HG03196 (cell line): ENCODE measurements around the gene EFNA1.

Experiments used
- ATAC-seq: cut with Tn5 transposase; IDR thresholded peaks from one replicate; pipeline ENCODE4 v1.9.1; 2021; ENCODE audit not compliant: unreplicated experiment

The EFNA1 gene

GRCh38 chr1:155127105-155127966, at the start of gene EFNA1:
Gene EFNA1, plus strand, starts transcription at chr1:155127876. Its CDS starts 102 bp downstream, at chr1:155127978.
- ATAC-seq: no peak

DNA sequence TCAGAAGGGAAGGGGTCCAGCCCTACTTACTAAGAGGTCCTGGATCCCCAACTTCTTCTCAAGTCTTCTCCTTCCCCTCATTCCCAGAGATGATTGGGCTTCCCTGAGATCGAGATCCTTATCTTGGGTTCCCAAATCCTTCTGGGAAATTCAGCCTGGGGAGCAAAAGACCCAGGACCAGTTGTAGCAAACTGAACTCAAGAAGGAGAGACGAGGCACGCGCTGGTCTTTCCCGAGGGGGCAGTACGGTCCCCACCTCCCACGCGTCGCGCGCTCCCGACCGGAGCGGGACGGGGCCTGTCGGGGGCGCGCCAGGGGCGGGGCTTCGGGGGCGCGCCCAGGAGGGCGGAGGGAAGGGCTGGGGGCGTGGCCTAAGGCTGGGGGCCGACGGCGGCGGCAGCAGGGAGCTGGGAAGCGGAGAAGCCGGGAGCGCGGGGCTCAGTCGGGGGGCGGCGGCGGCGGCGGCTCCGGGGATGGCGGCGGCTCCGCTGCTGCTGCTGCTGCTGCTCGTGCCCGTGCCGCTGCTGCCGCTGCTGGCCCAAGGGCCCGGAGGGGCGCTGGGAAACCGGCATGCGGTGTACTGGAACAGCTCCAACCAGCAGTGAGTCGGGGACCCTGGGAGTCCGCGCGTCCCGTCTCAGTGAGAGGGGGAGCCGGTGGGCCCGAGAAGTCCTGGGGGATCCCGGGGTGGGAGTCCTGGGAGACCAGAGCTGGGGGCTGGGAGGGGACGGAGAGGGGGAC, 49.0 kb upstream of the EFNA1 start, which contains the start of gene EFNA3:
EFNA3 (plus strand) TSS at position 369 of the 741 bp plus-strand sequence; CDS start at position 474, 105 bp downstream.
- ATAC-seq: no peak

- no peak for ATAC-seq
Observed at GRCh38 chr1:155079210-155079486, 48.5 kb upstream of the EFNA1 start.

GRCh38 chr1:155079487-155080311, 48.0 kb upstream of the EFNA1 start:
- no peak for ATAC-seq

DNA sequence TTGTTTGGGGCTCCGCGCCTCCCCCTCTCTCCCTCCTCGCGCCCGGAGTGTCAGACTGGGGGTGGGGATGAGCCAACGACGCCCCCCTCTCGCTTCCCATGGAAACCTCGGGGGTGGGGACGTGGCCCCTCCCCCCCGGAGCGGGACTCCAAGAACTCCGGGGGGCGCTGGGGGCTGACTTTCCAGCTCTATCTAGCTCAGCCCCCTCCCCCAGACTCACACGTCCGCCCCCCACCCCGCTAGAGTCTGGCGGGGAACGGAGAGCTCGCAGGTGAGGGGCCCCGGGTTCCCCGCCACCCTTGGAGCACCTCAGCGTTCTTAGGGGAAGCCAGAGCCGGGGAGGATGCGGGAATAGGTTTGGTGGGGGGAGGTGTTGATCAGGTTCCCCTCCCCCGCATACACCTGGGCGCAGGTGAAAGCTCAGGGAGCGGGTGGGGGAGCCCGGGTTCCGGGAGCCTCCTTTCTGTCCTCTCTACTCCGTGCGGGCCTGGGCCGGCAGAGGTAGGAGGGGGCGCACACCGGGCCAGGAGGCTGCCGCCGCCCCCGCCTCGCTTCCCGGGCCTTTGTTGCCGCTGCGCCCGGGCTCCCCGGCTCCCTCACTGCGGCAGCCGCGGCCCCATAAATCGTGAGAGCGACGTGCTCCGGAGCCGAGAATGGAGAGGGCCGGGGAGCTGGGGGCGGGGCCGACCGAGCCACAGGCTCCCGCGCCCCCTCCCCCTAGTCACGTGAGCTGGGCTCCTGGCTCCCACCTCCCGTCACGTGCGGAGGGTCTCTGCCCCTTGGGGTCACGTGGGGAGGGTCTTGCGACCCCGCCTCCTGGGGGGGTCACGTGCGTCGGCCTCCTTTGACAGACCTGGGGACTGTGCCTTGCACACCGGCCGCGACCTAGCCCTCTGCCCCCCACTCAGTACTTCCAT, 47.1 kb upstream of the EFNA1 start:
- no peak for ATAC-seq

DNA sequence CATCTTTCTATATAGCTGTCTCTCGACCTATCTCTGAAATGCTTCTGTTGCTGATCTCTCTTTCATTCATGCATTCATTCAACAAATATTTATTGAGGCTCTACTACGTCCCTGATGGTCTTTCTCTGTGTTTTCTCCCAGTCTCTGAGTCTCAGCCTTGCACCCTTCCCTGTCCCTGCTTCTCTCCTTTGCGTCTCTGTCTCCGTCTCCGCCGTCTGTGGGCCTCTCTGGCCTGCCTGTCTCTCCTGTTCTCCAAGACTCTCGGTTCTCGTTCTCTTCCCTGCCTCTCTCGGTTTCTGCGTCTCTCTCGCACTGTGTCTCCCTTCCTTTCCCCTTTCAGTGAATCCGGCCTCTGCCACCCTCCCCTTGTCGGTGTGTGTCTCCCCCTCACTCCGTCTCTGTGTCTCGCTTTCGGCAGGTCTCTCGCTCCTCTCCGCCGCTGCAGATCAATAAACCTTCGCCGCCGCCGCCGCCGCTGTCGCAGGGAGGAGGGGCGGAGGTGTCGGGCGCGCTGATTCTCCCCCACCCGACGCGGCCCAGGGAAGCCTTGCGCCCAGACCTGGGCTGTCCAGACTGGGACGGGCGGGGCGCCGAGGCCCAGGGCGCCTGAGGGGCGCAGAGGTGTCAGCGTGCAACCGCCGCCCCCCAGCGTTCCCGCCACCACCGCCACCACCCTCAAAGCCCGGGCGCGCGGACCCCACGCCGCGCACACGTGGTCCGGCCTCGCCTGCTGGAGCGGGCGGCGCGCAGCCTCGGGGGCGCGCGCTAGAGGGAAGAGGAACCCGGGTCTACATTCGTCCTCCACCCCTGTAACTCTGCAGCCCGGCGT, 46.0 kb upstream of the EFNA1 start:
- ATAC-seq: no peak

DNA sequence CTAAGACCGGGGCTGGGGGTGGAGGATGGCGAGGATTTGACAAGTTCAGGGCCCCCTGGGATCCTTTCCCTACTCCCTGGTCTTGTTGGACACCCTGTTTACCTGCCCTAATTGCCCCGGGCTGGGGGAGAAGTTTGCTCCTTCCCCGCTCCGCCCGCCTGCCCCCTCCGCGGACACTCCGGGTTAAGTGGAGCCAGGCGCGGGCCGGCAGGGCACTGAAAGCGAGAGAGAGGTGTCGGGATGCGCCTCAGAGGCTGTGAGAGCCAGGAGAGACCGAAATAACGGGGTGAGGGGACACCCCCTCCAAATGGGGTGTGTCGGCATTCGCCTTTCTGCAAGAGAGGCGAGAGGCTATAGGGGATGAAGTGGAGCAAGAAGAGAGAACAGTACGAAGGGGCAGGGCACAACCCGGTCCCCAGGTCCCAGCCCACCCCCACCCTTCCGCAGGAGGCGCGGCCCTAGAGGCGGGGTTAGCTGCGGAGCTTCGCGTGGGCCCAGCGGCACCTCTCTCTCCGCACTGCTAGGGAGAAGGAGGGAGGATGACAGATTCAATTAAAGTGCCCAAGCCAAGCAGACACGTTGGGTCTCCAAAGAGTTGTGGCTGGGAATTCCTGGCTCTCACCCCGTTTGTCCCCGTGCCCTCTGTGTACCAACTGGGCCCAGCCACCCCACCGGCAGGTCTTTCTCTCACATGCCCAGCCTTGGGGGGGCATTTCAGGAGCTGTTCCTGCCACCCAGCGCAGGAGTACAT, 45.2 kb upstream of the EFNA1 start:
- no peak for ATAC-seq

GRCh38 chr1:155083052-155083541, 44.6 kb upstream of the EFNA1 start:
- no peak for ATAC-seq

DNA sequence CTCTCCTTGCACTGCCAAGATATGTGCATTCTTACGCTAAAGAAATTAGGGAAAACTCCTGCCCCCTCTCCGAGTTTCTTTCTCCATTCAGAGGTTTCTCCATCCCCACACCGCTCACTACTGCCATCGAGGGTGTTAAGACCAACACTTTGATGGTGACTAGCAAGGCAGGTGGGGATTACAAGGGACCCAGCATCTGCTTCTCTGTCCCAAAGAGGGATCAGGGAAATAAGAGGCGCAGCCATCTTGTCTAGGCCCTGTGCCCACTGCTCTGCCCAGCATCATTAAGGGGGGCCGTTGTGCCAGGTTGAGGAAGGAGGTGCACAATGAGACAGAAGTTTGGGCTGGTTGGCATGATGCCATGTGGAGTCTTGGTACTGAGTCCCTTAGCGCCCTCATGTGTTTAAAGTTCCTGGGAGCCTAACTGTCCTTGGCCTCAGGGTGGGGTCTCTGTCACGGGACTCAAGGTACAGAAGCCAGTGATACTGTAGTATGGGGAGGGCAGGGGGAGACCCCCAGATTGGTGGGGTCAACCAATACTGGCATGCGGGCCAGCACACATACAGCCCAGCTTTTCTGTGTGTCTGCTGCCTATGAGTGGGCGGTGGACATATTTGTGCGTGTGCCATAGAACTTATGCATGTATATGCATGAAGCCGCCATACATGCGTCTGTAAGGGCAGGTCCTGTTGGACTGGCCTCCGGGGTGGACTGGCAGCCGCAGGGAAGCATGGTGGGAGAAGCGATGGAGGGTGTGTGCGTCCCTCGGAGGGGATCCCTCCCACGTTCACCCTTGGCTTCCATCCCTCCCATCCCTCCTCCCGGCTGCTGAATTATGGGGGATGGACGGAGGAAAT, 43.6 kb upstream of the EFNA1 start:
- ATAC-seq: peak; percentile 7

- peak; percentile 66 for ATAC-seq
Observed at GRCh38 chr1:155084722-155085503, 42.8 kb upstream of the EFNA1 start.

GRCh38 chr1:155085504-155086127, 42.1 kb upstream of the EFNA1 start:
- ATAC-seq: peak; percentile 18

DNA sequence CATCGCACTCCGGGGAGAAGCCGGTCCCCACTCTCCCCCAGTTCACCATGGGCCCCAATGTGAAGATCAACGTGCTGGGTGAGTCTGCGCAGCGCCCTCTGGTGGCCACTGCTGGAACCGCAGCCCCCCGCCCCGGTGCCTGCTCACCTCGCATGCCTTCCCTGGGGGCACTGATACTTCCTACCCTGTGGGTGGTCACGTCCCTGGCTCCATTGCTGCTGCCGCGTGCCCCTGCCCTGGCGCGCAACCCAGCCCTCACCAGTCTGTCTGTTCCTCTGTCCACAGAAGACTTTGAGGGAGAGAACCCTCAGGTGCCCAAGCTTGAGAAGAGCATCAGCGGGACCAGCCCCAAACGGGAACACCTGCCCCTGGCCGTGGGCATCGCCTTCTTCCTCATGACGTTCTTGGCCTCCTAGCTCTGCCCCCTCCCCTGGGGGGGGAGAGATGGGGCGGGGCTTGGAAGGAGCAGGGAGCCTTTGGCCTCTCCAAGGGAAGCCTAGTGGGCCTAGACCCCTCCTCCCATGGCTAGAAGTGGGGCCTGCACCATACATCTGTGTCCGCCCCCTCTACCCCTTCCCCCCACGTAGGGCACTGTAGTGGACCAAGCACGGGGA, 41.4 kb upstream of the EFNA1 start:
- ATAC-seq: peak; percentile 21

GRCh38 chr1:155086856-155087535, 40.7 kb upstream of the EFNA1 start:
- ATAC-seq: no peak

DNA sequence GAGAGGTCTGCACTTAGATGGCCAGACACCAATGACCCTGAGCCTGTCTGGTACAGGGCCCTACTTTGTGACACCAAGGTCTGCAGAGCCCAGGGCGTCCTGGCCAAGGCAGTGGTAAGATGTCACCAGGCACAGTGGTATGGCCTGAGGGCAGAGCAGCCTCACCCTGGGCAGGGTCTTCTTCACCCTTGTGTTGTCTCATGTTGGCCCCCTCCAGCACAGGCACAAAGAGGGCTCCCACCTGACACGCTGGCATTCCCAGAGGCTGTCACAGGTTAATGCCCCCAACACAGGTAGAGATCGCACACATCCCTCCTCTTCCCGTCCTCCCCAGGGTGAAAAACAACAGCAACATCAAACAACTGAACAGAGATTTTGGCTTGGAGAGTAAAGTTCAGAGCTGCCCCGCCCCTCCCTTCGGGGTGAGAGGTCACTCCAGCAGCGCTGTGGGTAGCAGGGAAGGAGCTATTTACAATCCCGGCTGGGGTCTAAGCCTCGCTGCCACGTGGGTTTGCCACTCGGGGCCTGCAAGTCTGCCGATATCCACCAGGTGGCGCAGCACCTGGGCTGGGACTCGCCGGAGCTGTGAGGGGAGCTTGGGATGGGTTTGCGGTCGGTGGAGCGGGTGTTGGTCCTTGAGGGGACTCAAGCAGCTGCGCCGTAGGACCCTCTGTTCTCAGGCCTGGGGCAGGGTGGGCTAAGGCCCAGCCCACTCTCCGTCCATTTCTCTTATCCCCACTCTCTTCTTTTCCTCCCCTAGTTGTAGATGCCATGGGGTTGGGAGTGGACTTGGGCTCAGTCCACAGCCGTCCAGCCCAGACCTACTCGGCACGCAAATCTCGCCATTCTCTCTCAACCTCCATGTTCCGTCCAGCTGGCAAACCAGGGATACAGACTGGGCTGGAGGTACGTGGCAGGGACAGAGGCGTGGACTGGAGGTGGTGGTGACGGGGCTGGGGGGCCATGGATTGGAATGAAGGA, 36.3 kb upstream of the EFNA1 start:
- no peak for ATAC-seq
